ENCODE measurements around the gene B3GAT1. TPM values are rescaled to one million over a fixed set of nuclear protein-coding genes. Genes with fewer than 3 reads are reported as not detected.
A peak's percentile ranks its signal among the peaks of the same experiment; 100 is the strongest.

The B3GAT1 gene
- total RNA-seq = 10 to 100 TPM; 20.6 to 29.5 TPM
- 28.8 TPM for polyA plus RNA-seq (2013, experiment 1 of 2)
- 26.2 TPM for polyA plus RNA-seq (2013, experiment 2 of 2)
- long read RNA-seq, experiment 1, partial matches to known transcripts = 1 of 9 reads
- long read RNA-seq, experiment 1, other reads (novel, unspliced or antisense) = 7 of 9 reads
- long read RNA-seq, experiment 2 = 0 reads
- long read RNA-seq, experiment 3, partial matches to known transcripts = 2 of 6 reads
- long read RNA-seq, experiment 3, other reads (novel, unspliced or antisense) = 4 of 6 reads
- long read RNA-seq, experiment 4 = 0 reads

DNA sequence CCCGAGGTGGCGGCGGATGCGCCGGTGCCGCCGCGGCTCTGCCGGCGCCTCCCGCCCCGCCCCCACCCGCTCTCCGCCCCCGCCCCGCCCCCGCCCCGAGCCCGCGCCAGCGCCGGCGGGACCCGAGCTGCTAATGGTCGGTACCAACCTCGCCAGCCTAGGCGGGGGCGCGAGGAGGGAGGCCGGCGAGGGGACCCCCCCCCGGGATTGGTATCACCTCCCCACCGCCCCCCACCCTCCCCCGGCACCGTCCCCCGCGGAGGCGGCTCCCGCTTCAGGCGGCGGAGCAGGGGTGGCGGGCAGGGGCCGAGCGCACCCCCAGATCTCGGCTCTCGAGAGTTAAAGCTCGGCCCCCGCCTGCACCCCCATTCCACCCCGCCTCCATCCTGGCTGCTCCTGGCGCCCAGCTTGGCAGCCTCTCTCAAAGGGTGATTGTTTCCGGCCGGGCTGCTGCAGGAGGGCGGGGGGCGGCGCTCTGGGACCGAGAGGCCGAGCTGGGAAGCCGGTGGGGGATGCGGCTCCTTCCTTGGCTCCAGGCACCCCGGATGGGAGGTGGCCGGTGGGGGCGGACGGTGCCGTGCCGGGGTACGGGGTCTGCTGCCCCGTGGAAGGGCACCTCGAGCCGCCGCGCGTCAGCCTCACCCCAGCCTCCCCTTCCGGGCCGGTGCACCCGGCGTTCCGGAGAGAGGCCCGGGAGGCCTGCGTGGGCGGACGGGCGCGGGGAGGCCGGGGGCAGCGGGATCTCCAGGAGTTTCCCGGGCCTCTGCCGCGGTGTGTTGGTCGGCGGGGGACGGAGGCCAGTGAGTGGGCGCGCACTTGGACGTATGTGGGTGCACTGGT is at the start of gene B3GAT1:
Gene B3GAT1, minus strand, starts transcription at position 40 of the 840 bp plus-strand sequence. CDS start 24,583 bp downstream, outside the sequence.
- Histone ChIP-seq H3K36me3 (ENCODE audit: control insufficient read depth, insufficient read depth, low read length) (no peaks in the 10 kb centered on the region), H3K27ac (ENCODE audit: low read depth, low read length) (no peak within 1 kb of the TSS), H3K4me3 (ENCODE audit: low read length) (peak within 1 kb of the TSS; percentile 71), H3K9me3 (ENCODE audit: control insufficient read depth, low read length) (no peaks in the 10 kb centered on the region), H3K4me1 (ENCODE audit: control insufficient read depth, insufficient read depth, low read length) (no peaks in the 10 kb centered on the region), H3K9ac (ENCODE audit: extremely low read depth, low read length, poor library complexity, severe bottlenecking) (no peak within 1 kb of the TSS), H3K27me3 (ENCODE audit: control insufficient read depth, insufficient read depth, low read length, poor library complexity, severe bottlenecking) (peaks cover 66% of the 10 kb centered on the region)
- peaks cover 30% of the 10 kb centered on the region for H3K4me1 Mint-ChIP-seq
- no peak within 1 kb of the TSS for H3K27ac Mint-ChIP-seq
- H3K27me3 Mint-ChIP-seq (ENCODE audit: insufficient read depth) = peaks cover 76% of the 10 kb centered on the region
- 1 to 2% methylated on average over 18 to 77 of the region's 94 CpGs for whole genome bisulfite sequencing, 2 experiments (ENCODE audit: insufficient coverage in 1 of 2, insufficient read length in 1 of 2)
- DNase-seq = peak; percentile 83
- H3K36me3 Mint-ChIP-seq (ENCODE audit: low read depth) = no peaks in the 10 kb centered on the region
- TF ChIP-seq, protein P1, sequence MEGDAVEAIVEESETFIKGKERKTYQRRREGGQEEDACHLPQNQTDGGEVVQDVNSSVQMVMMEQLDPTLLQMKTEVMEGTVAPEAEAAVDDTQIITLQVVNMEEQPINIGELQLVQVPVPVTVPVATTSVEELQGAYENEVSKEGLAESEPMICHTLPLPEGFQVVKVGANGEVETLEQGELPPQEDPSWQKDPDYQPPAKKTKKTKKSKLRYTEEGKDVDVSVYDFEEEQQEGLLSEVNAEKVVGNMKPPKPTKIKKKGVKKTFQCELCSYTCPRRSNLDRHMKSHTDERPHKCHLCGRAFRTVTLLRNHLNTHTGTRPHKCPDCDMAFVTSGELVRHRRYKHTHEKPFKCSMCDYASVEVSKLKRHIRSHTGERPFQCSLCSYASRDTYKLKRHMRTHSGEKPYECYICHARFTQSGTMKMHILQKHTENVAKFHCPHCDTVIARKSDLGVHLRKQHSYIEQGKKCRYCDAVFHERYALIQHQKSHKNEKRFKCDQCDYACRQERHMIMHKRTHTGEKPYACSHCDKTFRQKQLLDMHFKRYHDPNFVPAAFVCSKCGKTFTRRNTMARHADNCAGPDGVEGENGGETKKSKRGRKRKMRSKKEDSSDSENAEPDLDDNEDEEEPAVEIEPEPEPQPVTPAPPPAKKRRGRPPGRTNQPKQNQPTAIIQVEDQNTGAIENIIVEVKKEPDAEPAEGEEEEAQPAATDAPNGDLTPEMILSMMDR (conservative IDR thresholded peaks at IDR 0.05) = no peak
- H3K4me3 Mint-ChIP-seq = peak within 1 kb of the TSS; percentile 74
- H3K9me3 Mint-ChIP-seq = no peaks in the 10 kb centered on the region

DNA sequence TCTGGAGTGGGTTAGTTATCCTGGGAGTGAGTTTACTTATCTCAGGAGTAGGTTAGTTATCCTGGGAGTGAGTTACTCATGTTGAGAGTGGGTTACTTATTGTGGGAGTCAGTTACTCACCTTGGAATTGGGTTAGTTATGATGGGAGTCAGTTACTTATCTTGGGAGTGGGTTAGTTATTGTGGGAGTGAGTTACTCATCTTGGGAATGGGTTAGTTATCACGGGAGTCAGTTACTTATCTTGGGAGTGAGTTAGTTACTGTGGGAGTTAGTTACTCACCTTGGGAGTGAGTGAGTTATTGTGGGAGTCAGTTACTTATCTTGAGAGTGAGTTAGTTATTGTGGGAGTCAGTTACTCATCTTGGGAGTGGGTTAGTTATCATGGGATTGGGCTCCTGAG is 49.6 kb upstream of the B3GAT1 start:
- peaks cover 6% of the 10 kb centered on the region for H3K4me1 Mint-ChIP-seq
- no peaks in the 10 kb centered on the region for H3K36me3 ChIP-seq (ENCODE audit: control insufficient read depth, insufficient read depth, low read length)
- H3K9me3 ChIP-seq (ENCODE audit: control insufficient read depth, low read length) = no peaks in the 10 kb centered on the region
- no peak overlapping the region for H3K9ac ChIP-seq (ENCODE audit: extremely low read depth, low read length, poor library complexity, severe bottlenecking)
- no peak overlapping the region for H3K4me3 ChIP-seq (ENCODE audit: low read length)
- peaks cover 10% of the 10 kb centered on the region for H3K9me3 Mint-ChIP-seq
- H3K36me3 Mint-ChIP-seq (ENCODE audit: low read depth) = no peaks in the 10 kb centered on the region
- no peak overlapping the region for H3K4me3 Mint-ChIP-seq
- H3K27me3 ChIP-seq (ENCODE audit: control insufficient read depth, insufficient read depth, low read length, poor library complexity, severe bottlenecking) = peaks cover 8% of the 10 kb centered on the region
- WGBS, 2 experiments (ENCODE audit: insufficient coverage in 1 of 2, insufficient read length in 1 of 2) = 93 to 100% methylated on average over 1 of the region's 1 CpG
- DNase-seq = no peak
- peaks cover 23% of the 10 kb centered on the region for H3K27me3 Mint-ChIP-seq (ENCODE audit: insufficient read depth)
- TF ChIP-seq, protein P1 (conservative IDR thresholded peaks at IDR 0.05) = no peak
- no peak overlapping the region for H3K27ac ChIP-seq (ENCODE audit: low read depth, low read length)
- no peak overlapping the region for H3K27ac Mint-ChIP-seq
- no peaks in the 10 kb centered on the region for H3K4me1 ChIP-seq (ENCODE audit: control insufficient read depth, insufficient read depth, low read length)

DNA sequence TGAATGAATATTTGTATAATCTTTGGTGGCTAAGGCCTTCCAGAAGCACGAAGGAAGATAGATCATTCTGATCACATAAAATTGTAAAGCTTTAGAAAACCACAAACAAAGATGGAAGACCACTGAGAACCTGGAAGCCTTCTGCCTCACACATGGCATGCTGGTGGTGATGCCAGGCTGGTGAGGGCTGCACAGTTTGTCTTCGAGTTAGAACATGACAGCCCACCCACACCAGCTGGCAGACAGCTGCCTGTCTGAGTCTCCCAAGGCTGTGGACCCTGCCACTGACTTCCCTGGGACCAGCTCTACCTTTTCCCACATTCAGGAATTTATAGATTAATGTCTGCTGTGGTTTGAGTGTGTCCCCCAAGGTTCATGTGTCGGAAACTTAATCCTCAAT is 48.8 kb upstream of the B3GAT1 start:
- Mint-ChIP-seq H3K4me3 (no peak overlapping the region), H3K27ac (no peak overlapping the region), H3K36me3 (ENCODE audit: low read depth) (no peaks in the 10 kb centered on the region), H3K27me3 (ENCODE audit: insufficient read depth) (peaks cover 23% of the 10 kb centered on the region), H3K9me3 (peaks cover 11% of the 10 kb centered on the region), H3K4me1 (peaks cover under 1% of the 10 kb centered on the region)
- Histone ChIP-seq H3K4me3 (ENCODE audit: low read length) (no peak overlapping the region), H3K9me3 (ENCODE audit: control insufficient read depth, low read length) (no peaks in the 10 kb centered on the region), H3K36me3 (ENCODE audit: control insufficient read depth, insufficient read depth, low read length) (no peaks in the 10 kb centered on the region), H3K27ac (ENCODE audit: low read depth, low read length) (no peak overlapping the region), H3K9ac (ENCODE audit: extremely low read depth, low read length, poor library complexity, severe bottlenecking) (no peak overlapping the region), H3K27me3 (ENCODE audit: control insufficient read depth, insufficient read depth, low read length, poor library complexity, severe bottlenecking) (peaks cover under 1% of the 10 kb centered on the region), H3K4me1 (ENCODE audit: control insufficient read depth, insufficient read depth, low read length) (no peaks in the 10 kb centered on the region)
- TF ChIP-seq, protein P1 (conservative IDR thresholded peaks at IDR 0.05) = no peak
- DNase-seq = no peak
- WGBS, 2 experiments (ENCODE audit: insufficient coverage in 1 of 2, insufficient read length in 1 of 2) = 82 to 86% methylated on average over 3 of the region's 3 CpGs

Measured in endodermal cell (in vitro differentiated cells).